K562 (cell line): Measurements from ENCODE around the gene CUTA. TPM values are rescaled to one million over a fixed set of nuclear protein-coding genes. Genes with fewer than 3 reads are reported as not detected.

Experiments
- ADNP ChIP-seq: fragments of 200-800 bp; sonication (Bioruptor generic); IDR thresholded peaks from 2 replicates; pipeline ENCODE4 v1.6.1; 2016; ENCODE audit warnings: missing genetic modification characterization, missing compliant biosample characterization
- BHLHE40 ChIP-seq: IDR thresholded peaks from 2 replicates; pipeline ENCODE4 v1.6.1; 2011; ENCODE audit warnings: low read length, improper control_type of control experiment
- CBFA2T2 ChIP-seq: fragments of 450-650 bp; conservative IDR thresholded peaks from 2 replicates; pipeline ENCODE4 v1.6.1; 2017; ENCODE audit warnings: mild to moderate bottlenecking
- CBX3 ChIP-seq, 2 experiments: IDR thresholded peaks; 1 replicate in 1 of 2; 2 replicates in 1 of 2; pipeline ENCODE4 v1.6.1; 2012; ENCODE audit warnings: inconsistent platforms in 2 of 2, low read length in 2 of 2, borderline replicate concordance in 1 of 2, control low read depth in 1 of 2
- E2F1 ChIP-seq: sonication (generic); formaldehyde crosslinking; IDR thresholded peaks from 2 replicates; pipeline ENCODE4 v1.8.1; 2023; ENCODE audit warnings: mild to moderate bottlenecking, missing genetic modification reagents, moderate library complexity
- FOXA1 ChIP-seq: fragments of 450-650 bp; IDR thresholded peaks from 2 replicates; pipeline ENCODE4 v1.6.1; 2016; ENCODE audit warnings: mild to moderate bottlenecking, borderline replicate concordance
- NEUROD1 ChIP-seq: fragments of 150-350 bp; IDR thresholded peaks from 2 replicates; pipeline ENCODE4 v1.6.1; 2014; ENCODE audit warnings: borderline replicate concordance, low read length, low read depth; ENCODE audit not compliant: partially characterized antibody
- NR3C1 ChIP-seq: sonication (generic); formaldehyde crosslinking; IDR thresholded peaks from 2 replicates; pipeline ENCODE4 v1.8.1; 2022; ENCODE audit warnings: missing genetic modification reagents
- POLR2AphosphoS5 ChIP-seq: IDR thresholded peaks from 2 replicates; pipeline ENCODE4 v1.6.1; 2011; ENCODE audit warnings: mild to moderate bottlenecking, low read depth, low read length, moderate library complexity; ENCODE audit not compliant: control insufficient read depth, insufficient read depth
- RBM39 ChIP-seq: fragments of 200-400 bp; formaldehyde crosslinking; optimal IDR thresholded peaks from 2 replicates; pipeline ENCODE3; 2018; ENCODE audit warnings: low read depth, low read length
- TCF7L2 ChIP-seq: fragments of 150-350 bp; IDR thresholded peaks from 2 replicates; pipeline ENCODE4 v1.6.1; 2016; ENCODE audit warnings: low read depth, mild to moderate bottlenecking, low read length, moderate library complexity
- THRB ChIP-seq: fragments of 450-650 bp; formaldehyde crosslinking; conservative IDR thresholded peaks from 2 replicates; pipeline ENCODE4 v1.4.0; 2022; ENCODE audit warnings: mild to moderate bottlenecking, missing genetic modification characterization
- ZNF124 ChIP-seq: sonication (generic); formaldehyde crosslinking; IDR thresholded peaks from 2 replicates; pipeline ENCODE4 v1.8.1; 2022; ENCODE audit warnings: missing genetic modification reagents
- ZNF197 ChIP-seq: fragments of 200-800 bp; sonication (Bioruptor generic); IDR thresholded peaks from 2 replicates; pipeline ENCODE4 v1.6.1; 2016; ENCODE audit warnings: low read depth, missing genetic modification characterization, missing compliant biosample characterization
- ZNF778 ChIP-seq: fragments of 450-650 bp; formaldehyde crosslinking; IDR thresholded peaks from 2 replicates; pipeline ENCODE4 v1.4.0; 2020; ENCODE audit warnings: mild to moderate bottlenecking, moderate library complexity
- polyA plus RNA-seq, 8 experiments: library from polyadenylated mRNA; depleted of rRNA in 4 of 8; stranded (reverse) in 5 of 8; unstranded in 3 of 8; fragments of >200 nt; fragmentation: Nextera tagmentation in 2 of 8; fragmentation: Illumina TruSeq in 1 of 8; extraction: Ambion mirVana in 2 of 8; extraction: Trizol in 1 of 8; gene quantifications; 2 replicates each; pipeline versions ENCODE4 v1.2.1 to v1.2.3, GENCODE V29; 2011 to 2014; ENCODE audit warnings: inconsistent platforms in 1 of 8, missing spikeins in 1 of 8
- total RNA-seq, 7 experiments: library from RNA; depleted of rRNA in 6 of 7; stranded (reverse); fragments of >200 nt in 6 of 7; fragmentation: Illumina TruSeq in 2 of 7; extraction: Trizol in 2 of 7; gene quantifications; 2 replicates each; pipeline versions ENCODE4 v1.2.1 to v1.2.3, GENCODE V29; 2011 to 2021; ENCODE audit warnings: low replicate concordance in 1 of 7
- TF ChIP-seq, protein P1 (sequence below): fragments of 250-450 bp; sonication (Bioruptor Pico); IDR thresholded peaks from 2 replicates; pipeline ENCODE4 v1.4.0; 2020; ENCODE audit warnings: mild to moderate bottlenecking
- TF ChIP-seq, protein P2 (sequence below): sonication (generic); formaldehyde crosslinking; IDR thresholded peaks from 2 replicates; pipeline ENCODE4 v1.9.0; 2022; ENCODE audit warnings: mild to moderate bottlenecking, missing genetic modification reagents
- TF ChIP-seq, protein P3 (sequence below): fragments of 450-650 bp; IDR thresholded peaks from one replicate; pipeline ENCODE4 v1.6.1; 2018; ENCODE audit warnings: mild to moderate bottlenecking, moderate library complexity; ENCODE audit not compliant: partially characterized antibody
- TF ChIP-seq, protein P4 (sequence below): fragments of 250-450 bp; sonication (Bioruptor Pico); IDR thresholded peaks from 2 replicates; pipeline ENCODE4 v1.5.0; 2021; ENCODE audit warnings: mild to moderate bottlenecking, borderline replicate concordance

Gene CUTA
- total and polyA plus RNA-seq, 9 of the 15 experiments (the other 6 are each of a cell fraction or from before 2014, with no cell fraction given) = 166 to 682 (median 310) TPM

DNA sequence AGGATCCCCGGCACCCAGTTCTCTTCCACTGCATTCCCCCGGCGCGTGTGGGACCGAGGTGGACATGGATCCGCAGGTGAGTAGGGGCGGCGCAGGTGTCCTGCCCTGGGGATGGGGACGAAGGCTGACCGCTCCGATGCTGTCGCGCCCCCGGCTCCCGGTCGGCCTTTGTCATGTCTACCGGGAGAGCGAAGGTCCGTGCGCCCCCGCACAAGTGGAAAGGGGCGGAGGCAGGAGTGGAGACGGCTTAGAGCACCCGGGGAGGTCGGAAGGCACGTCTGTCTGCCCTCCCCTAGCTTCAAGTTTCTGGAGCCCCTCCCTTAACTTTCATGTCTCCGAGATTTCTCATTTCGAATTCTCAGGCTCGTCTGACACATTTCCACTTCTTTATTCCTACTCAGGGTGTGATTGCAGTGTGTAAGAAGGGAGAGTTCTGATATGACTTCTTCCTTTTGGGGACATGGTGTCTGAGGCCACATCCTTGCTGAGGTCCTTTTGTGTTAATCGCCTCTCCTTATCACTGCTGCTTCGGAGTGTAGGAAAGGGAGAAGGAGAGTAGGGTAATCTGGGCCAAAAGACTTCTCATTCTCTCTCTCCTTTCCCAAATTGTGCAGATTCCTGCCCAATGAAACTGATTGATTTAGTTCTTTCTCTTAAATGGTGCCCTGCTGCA lies 25.8 kb downstream of the CUTA start (continued):
- TF ChIP-seq FOXA1 (no peak), RBM39 (no peak), TCF7L2 (no peak), THRB (no peak), E2F1 (CRISPR knock-in tag) (no peak), ZNF124 (no peak), POLR2AphosphoS5 (no peak), ADNP (tag) (no peak), BHLHE40 (no peak), ZNF197 (no peak), NEUROD1 (no peak), CBFA2T2 (no peak), CBX3 (IDR thresholded peaks at IDR 0.05; ENCODE audit: borderline replicate concordance in 1 of 2, low read length in 2 of 2) (no peak), NR3C1 (CRISPR knock-in tag) (no peak), ZNF778 (CRISPR knock-in tag) (no peak)
- TF ChIP-seq, protein P1, sequence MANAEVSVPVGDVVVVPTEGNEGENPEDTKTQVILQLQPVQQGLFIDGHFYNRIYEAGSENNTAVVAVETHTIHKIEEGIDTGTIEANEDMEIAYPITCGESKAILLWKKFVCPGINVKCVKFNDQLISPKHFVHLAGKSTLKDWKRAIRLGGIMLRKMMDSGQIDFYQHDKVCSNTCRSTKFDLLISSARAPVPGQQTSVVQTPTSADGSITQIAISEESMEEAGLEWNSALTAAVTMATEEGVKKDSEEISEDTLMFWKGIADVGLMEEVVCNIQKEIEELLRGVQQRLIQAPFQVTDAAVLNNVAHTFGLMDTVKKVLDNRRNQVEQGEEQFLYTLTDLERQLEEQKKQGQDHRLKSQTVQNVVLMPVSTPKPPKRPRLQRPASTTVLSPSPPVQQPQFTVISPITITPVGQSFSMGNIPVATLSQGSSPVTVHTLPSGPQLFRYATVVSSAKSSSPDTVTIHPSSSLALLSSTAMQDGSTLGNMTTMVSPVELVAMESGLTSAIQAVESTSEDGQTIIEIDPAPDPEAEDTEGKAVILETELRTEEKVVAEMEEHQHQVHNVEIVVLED (CRISPR knock-in tag) = no peak
- TF ChIP-seq, protein P2, sequence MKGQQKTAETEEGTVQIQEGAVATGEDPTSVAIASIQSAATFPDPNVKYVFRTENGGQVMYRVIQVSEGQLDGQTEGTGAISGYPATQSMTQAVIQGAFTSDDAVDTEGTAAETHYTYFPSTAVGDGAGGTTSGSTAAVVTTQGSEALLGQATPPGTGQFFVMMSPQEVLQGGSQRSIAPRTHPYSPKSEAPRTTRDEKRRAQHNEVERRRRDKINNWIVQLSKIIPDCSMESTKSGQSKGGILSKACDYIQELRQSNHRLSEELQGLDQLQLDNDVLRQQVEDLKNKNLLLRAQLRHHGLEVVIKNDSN (CRISPR knock-in tag) = no peak
- TF ChIP-seq, protein P3, sequence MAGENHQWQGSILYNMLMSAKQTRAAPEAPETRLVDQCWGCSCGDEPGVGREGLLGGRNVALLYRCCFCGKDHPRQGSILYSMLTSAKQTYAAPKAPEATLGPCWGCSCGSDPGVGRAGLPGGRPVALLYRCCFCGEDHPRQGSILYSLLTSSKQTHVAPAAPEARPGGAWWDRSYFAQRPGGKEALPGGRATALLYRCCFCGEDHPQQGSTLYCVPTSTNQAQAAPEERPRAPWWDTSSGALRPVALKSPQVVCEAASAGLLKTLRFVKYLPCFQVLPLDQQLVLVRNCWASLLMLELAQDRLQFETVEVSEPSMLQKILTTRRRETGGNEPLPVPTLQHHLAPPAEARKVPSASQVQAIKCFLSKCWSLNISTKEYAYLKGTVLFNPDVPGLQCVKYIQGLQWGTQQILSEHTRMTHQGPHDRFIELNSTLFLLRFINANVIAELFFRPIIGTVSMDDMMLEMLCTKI = no peak
- TF ChIP-seq, protein P4, sequence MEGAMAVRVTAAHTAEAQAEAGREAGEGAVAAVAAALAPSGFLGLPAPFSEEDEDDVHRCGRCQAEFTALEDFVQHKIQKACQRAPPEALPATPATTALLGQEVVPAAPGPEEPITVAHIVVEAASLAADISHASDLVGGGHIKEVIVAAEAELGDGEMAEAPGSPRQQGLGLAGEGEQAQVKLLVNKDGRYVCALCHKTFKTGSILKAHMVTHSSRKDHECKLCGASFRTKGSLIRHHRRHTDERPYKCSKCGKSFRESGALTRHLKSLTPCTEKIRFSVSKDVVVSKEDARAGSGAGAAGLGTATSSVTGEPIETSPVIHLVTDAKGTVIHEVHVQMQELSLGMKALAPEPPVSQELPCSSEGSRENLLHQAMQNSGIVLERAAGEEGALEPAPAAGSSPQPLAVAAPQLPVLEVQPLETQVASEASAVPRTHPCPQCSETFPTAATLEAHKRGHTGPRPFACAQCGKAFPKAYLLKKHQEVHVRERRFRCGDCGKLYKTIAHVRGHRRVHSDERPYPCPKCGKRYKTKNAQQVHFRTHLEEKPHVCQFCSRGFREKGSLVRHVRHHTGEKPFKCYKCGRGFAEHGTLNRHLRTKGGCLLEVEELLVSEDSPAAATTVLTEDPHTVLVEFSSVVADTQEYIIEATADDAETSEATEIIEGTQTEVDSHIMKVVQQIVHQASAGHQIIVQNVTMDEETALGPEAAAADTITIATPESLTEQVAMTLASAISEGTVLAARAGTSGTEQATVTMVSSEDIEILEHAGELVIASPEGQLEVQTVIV (CRISPR knock-in tag) = no peak
